NCI-H748 (cell line): ENCODE results near the gene TTLL11.
"Not testable (repeated sequence)": the region's sequence is repeated elsewhere in the genome, so short reads cannot be mapped to it uniquely, and the experiment has no call there.

Experiments
- DNase-seq: peaks from one replicate; lab custom pipeline; 2025; ENCODE audit not compliant: unreplicated experiment; lab: John Stamatoyannopoulos, UW

Gene TTLL11

DNA sequence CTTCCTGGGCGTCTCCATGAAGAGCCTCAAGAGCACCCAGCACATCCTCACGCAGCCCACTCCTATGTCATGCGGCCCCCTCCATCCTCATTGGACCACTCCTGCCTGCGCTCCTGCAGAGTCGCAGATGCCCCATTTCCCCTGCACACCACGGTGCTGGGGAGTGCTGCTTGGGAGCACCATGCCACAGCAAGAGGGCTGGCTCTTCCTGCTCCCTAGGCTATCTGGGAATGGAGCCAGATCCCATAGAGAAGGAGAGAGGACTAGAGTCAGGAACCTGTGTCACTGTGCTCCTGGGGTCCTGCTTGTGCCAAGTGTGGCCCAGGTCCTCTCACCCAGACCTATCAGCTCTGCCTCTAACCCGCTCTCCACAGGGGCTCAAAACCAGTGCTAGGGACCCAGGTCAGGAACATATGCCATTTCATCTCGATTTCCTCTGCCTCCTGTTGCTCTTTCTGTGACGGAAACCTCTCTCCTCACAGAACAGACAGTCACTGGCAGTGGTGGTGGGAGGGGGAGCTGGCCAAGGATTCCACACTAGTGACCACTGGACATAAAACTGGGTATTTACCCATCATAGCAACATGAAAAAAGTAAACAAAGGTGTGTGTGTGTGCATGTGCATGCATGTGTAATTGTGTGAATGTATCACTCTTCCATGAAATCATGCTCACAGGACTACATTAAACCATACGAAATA lies 178.4 kb downstream of the TTLL11 start:
- no peak for DNase-seq

DNA sequence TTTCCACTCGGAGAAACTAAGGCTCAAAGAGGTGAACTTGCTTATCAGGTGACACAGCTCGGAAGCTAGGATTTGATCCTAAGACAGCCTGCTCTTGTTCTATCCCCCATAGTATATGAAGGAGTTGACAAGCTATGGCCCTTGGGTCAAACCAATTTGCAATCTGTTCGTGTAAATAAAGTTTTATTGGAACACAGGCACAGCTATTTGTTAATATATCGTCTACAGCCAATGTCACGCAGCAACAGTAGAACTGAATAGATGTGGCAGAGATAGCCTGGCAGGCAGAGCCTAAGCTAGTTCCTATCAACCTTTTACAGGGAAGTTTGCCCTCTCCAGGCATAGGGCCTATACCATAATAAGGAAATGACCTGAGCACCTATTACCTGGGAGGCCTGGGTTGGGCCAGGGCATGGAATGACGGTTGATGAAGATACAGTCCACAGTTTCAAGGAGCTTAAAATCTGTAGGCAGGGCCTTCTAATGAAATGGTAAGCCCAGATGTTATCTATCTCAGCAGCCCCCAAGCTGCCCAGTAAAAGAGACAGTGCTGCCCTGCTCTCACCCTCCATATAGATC lies 179.0 kb downstream of the TTLL11 start:
- DNase-seq = no peak

- DNase-seq = no peak
Observed at GRCh38 chr9:121912812-121913627, 180.1 kb downstream of the TTLL11 start.

DNA sequence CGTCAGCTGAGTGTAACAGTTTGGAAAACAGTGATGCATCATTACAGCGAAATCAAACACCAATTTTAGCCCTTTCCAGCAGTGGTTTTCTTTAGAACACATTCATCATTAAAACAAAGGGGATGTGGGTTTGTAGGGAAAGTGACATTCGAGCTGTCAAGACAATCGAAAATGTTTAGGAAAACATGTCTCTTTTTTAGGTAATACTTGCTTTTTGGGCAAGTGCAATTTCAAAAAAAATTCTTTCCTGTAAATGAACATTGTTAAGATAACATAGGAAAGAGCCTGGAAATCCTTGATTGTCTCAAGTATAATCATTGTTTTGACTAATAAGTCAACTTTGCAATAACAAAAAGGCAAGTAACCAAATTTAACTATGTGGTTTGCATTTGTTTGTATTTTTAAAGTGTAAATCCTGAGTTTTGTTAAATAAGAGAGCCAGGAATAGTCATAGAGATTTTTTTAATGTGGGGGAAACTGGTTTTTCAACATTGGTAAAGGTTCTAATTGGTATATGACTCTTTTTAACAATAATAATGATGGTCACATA lies 182.5 kb downstream of the TTLL11 start:
- no peak for DNase-seq

- no peak for DNase-seq
Observed at GRCh38 chr9:121909111-121909510, 184.0 kb downstream of the TTLL11 start.

GRCh38 chr9:121906074-121906870 lies 186.8 kb downstream of the TTLL11 start:
- DNase-seq = no peak

- DNase-seq = no peak
Observed at GRCh38 chr9:121902461-121903135, 190.5 kb downstream of the TTLL11 start.

DNA sequence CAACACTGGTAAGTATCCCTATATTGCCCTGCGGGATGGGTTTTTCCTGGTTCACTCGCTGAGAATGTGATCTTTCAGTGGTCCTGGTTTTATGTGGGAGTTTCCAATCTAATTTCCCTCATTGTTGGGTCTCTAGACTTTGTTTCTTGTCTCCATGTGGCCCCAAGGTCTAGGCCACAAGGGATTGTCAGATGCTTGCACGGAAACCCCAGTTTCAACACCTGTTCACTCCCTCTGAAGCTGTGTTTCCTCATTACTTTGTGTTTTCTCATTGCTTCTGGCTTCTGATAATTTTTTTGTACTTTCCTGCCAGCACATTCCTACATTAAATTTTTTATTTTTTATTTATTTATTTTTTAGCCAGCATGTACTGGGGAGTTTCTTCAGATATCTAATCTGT lies 191.5 kb downstream of the TTLL11 start:
- no peak for DNase-seq

- no peak for DNase-seq
Observed at GRCh38 chr9:121900163-121900562, 192.9 kb downstream of the TTLL11 start.

GRCh38 chr9:121898856-121899255 lies 194.3 kb downstream of the TTLL11 start:
- no peak for DNase-seq

DNA sequence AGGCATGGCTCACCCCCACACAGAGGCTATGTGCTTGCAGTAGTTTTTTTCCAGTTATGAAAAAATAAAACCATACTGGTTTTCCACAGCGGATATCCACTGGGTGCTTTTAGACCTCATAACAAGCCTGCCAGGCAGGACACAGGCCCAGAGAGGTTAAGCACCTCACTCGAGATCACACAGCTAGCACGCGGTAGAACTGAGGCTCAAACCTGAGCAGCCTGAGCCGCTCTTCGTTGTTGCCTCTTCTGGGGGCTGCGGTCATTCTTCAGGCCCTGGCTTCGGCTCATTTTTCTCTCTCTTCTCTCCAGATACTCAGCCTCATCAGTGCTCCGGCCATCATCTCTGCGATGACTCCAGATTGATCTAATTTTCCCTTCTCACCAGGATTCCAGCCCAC lies 196.0 kb downstream of the TTLL11 start:
- DNase-seq = no peak

DNA sequence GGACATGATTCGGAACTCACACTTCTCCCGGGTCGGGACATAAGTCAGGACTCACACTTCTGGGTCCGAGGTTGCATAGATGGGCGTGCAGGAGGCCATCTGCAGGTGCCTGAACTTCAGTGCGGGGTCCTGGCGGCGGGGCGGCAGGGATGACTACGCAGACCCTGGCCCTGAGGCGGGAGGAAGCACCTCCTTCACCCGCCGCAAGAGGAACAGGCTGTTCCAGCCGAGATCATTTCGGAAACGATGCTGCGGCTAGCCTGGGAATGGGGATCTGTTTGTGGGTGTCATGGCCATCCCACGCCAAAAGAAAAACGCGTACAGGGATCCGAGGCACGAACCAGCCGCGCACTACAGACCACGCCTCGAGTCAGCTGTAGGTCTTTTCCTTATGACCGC lies 196.6 kb downstream of the TTLL11 start:
- DNase-seq = no peak

- DNase-seq = peak; percentile 16
Observed at GRCh38 chr9:121895818-121896544, 197.1 kb downstream of the TTLL11 start.

GRCh38 chr9:121895358-121895757 lies 197.8 kb downstream of the TTLL11 start:
- DNase-seq = no peak

DNA sequence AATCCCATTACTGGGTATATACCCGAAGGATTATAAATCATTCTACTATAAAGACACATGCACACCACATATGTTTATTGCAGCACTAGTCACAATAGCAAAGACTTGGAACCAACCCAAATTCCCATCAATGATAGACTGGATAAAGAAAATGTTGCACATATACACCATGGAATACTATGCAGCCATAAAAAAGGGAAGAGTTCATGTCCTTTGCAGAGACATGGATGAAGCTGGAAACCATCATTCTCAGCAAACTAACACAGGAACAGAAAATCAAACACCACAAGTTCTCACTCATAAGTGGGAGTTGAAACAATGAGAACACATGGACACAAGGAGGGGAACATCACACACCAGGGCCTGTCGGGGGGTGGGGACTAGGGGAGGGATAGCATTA lies 198.7 kb downstream of the TTLL11 start:
- DNase-seq = not testable (repeated sequence)

DNA sequence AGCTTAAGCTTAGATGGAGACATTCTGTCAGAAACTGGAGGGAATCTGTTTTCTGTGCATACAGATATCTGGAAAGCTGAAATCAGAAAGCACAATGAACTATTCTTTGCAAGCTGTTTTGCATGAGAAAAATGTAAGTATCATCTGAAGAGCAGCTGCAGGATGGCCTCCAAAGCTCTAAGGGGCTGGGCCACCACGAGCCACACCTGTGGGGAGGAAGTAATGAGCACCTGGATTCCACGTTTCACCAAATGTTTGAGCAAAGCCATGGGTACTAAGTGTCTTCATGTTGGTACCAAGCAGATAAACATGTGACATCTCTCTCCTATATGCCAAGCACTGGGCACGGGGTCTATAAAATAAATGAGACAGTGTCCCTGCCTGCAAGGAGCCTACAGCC lies 199.3 kb downstream of the TTLL11 start:
- no peak for DNase-seq

GRCh38 chr9:121892706-121893105 lies 200.4 kb downstream of the TTLL11 start:
- no peak for DNase-seq

GRCh38 chr9:121890746-121891145 lies 202.4 kb downstream of the TTLL11 start:
- no peak for DNase-seq

DNA sequence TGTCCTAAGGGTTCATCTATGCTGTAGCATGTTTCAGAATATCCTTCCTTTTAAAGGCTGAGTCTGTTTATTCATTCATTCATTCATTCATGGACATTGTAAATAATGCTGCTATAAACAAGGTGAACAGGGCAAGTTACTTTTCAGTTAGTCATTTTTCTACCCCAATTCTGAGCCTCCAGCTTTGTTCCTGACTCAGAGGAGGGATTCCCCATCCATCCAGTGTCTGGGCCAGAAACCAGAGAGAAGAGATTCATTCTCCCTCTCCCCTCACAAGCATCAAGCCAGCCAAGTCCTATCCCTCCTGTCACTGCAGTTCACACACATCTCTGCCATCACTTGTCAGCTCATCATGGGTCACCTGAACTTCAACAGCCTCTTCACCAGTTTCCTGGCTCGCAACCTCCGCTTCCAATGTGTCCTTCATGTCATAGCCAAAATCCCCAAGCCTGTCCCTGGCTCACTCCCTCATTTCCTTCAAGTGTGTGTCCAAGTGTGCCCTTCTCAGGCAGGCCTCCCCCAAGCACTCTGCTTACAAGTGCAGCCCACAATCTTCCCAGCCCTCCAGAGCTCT lies 203.0 kb downstream of the TTLL11 start:
- DNase-seq = no peak

- no peak for DNase-seq
Observed at GRCh38 chr9:121888438-121888775, 204.7 kb downstream of the TTLL11 start.
